ENCODE measurements around the gene TMEM132C. TPM values are rescaled to one million over a fixed set of nuclear protein-coding genes. Genes with fewer than 3 reads are reported as not detected.

Gene TMEM132C
- total RNA-seq, 1 experiment from 2014 or later: not detected

- Mint-ChIP-seq H3K4me3 (no peak overlapping the region), H3K4me1 (no peaks in the 10 kb centered on the region), H3K27me3 (ENCODE audit: low read depth) (peaks cover 20% of the 10 kb centered on the region), H3K9me3 (peaks cover 48% of the 10 kb centered on the region), H3K36me3 (peaks cover 47% of the 10 kb centered on the region), H3K27ac (no peak overlapping the region)
- DNase-seq (ENCODE audit: low spot score): no peak
- CTCF ChIA-PET: no interaction called here
- no peak for ATAC-seq
- TF ChIP-seq GABPB1 (CRISPR knock-in tag; IDR thresholded peaks at IDR 0.05) (no peak), ARID4B (CRISPR knock-in tag; IDR thresholded peaks at IDR 0.05; ENCODE audit: borderline replicate concordance) (no peak), E2F1 (CRISPR knock-in tag; IDR thresholded peaks at IDR 0.05) (no peak), MYBL2 (CRISPR knock-in tag; IDR thresholded peaks at IDR 0.05) (no peak), ZNF263 (CRISPR knock-in tag; IDR thresholded peaks at IDR 0.05; ENCODE audit: low read depth) (no peak), NR2C2 (CRISPR knock-in tag; IDR thresholded peaks at IDR 0.05) (no peak), CBFB (CRISPR knock-in tag; IDR thresholded peaks at IDR 0.05; ENCODE audit: low read depth) (no peak), TP53 (CRISPR knock-in tag; IDR thresholded peaks at IDR 0.05) (no peak), USF1 (CRISPR knock-in tag; IDR thresholded peaks at IDR 0.05) (no peak), CDX4 (CRISPR knock-in tag; IDR thresholded peaks at IDR 0.05; ENCODE audit: borderline replicate concordance) (no peak), ZNF425 (CRISPR knock-in tag; conservative IDR thresholded peaks at IDR 0.05) (no peak), HMGXB4 (CRISPR knock-in tag; IDR thresholded peaks at IDR 0.05) (no peak), TEAD1 (CRISPR knock-in tag; IDR thresholded peaks at IDR 0.05) (no peak), KAT7 (CRISPR knock-in tag; IDR thresholded peaks at IDR 0.05; ENCODE audit: borderline replicate concordance) (no peak), FOXK1 (CRISPR knock-in tag; IDR thresholded peaks at IDR 0.05) (no peak), ZSCAN18 (CRISPR knock-in tag; IDR thresholded peaks at IDR 0.05) (no peak)
- POLR2A ChIA-PET: no interaction called here
Observed at GRCh38 chr12:128265566-128265965, 1.4 kb upstream of the TMEM132C start.

Data from WTC11 (cell line).